Mesenchymal stem cell (in vitro differentiated cells and primary cell): ENCODE results near the gene ERBB4.

ENCODE experiments used
- DNase-seq: peaks from one replicate; pipeline ENCODE4 v3.0.0-alpha.2; 2013
- H2AFZ ChIP-seq: one replicate; pipeline ENCODE4 v1.6.1; 2013; ENCODE audit warnings: low read depth, mild to moderate bottlenecking, control low read depth, inconsistent platforms, low read length, moderate library complexity
- H2AK5ac ChIP-seq: 2 replicates; pipeline ENCODE4 v1.6.1; 2013; ENCODE audit warnings: low read length, moderate library complexity, mild to moderate bottlenecking, inconsistent platforms; ENCODE audit not compliant: severe bottlenecking
- H2BK120ac ChIP-seq: one replicate; pipeline ENCODE4 v1.6.1; 2013; ENCODE audit warnings: low read depth, mild to moderate bottlenecking, inconsistent platforms, low read length, moderate library complexity
- H2BK12ac ChIP-seq, 2 experiments: one replicate each; pipeline ENCODE4 v1.6.1; 2013; ENCODE audit warnings: inconsistent platforms in 2 of 2, low read length in 2 of 2, mild to moderate bottlenecking in 2 of 2, moderate library complexity in 2 of 2, control low read depth in 1 of 2
- H2BK15ac ChIP-seq: one replicate; pipeline ENCODE4 v1.6.1; 2013; ENCODE audit warnings: mild to moderate bottlenecking, low read depth, inconsistent platforms; ENCODE audit not compliant: poor library complexity, severe bottlenecking
- H2BK5ac ChIP-seq: 2 replicates; pipeline ENCODE4 v1.6.1; 2013; ENCODE audit warnings: low read depth, mild to moderate bottlenecking, low read length, control low read depth, inconsistent platforms; ENCODE audit not compliant: poor library complexity, severe bottlenecking
- H3K14ac ChIP-seq, 2 experiments: one replicate each; pipeline ENCODE4 v1.6.1; 2013; ENCODE audit warnings: inconsistent platforms in 2 of 2, low read length in 2 of 2, control low read depth in 1 of 2, mild to moderate bottlenecking in 1 of 2, moderate library complexity in 1 of 2
- H3K18ac ChIP-seq, 2 experiments: one replicate each; pipeline ENCODE4 v1.6.1; 2013; ENCODE audit warnings: inconsistent platforms in 2 of 2, low read length in 2 of 2, control low read depth in 1 of 2, low read depth in 1 of 2, mild to moderate bottlenecking in 1 of 2
- H3K23ac ChIP-seq, 2 experiments: one replicate each; pipeline ENCODE4 v1.6.1; 2013; ENCODE audit warnings: inconsistent platforms in 2 of 2, low read length in 2 of 2, mild to moderate bottlenecking in 2 of 2, moderate library complexity in 2 of 2, control low read depth in 1 of 2
- H3K27ac ChIP-seq: 2 replicates; pipeline ENCODE4 v1.5.1; 2013; ENCODE audit warnings: mild to moderate bottlenecking, moderate library complexity, low read length, control low read depth, inconsistent platforms; ENCODE audit not compliant: poor library complexity, severe bottlenecking
- H3K27me3 ChIP-seq, 2 experiments: 2 replicates each; pipeline versions ENCODE4 v1.6.1 to v1.7.0; 2013; ENCODE audit warnings: low read length in 2 of 2, mild to moderate bottlenecking in 2 of 2, moderate library complexity in 2 of 2, control low read depth in 1 of 2, inconsistent platforms in 1 of 2; ENCODE audit not compliant: control insufficient read depth in 1 of 2, insufficient read depth in 1 of 2
- H3K36me3 ChIP-seq, 2 experiments: 2 replicates each; pipeline versions ENCODE4 v1.6.1 to v1.7.0; 2013; ENCODE audit warnings: low read length in 2 of 2, control low read depth in 1 of 2, inconsistent platforms in 1 of 2, low read depth in 1 of 2, mild to moderate bottlenecking in 1 of 2; ENCODE audit not compliant: insufficient read depth in 2 of 2, control insufficient read depth in 1 of 2
- H3K4ac ChIP-seq, 2 experiments: one replicate each; pipeline ENCODE4 v1.6.1; 2013; ENCODE audit warnings: inconsistent platforms in 2 of 2, low read length in 2 of 2, mild to moderate bottlenecking in 2 of 2, moderate library complexity in 2 of 2, control low read depth in 1 of 2, low read depth in 1 of 2
- H3K4me1 ChIP-seq: 2 replicates; pipeline ENCODE4 v1.6.1; 2013; ENCODE audit warnings: low read depth, low read length, control low read depth; ENCODE audit not compliant: control insufficient read depth, insufficient read depth
- H3K4me2 ChIP-seq: 2 replicates; pipeline ENCODE4 v1.6.1; 2013; ENCODE audit warnings: low read length, mild to moderate bottlenecking, inconsistent platforms; ENCODE audit not compliant: poor library complexity, severe bottlenecking
- H3K4me3 ChIP-seq, 2 experiments: 2 replicates each; pipeline versions ENCODE4 v1.5.1 to v1.7.0; 2013; ENCODE audit warnings: low read length in 2 of 2, mild to moderate bottlenecking in 2 of 2, control low read depth in 1 of 2, low read depth in 1 of 2; ENCODE audit not compliant: insufficient read depth in 1 of 2
- H3K79me1 ChIP-seq: replicated peaks from 2 replicates; pipeline ENCODE4 v1.6.1; 2013; ENCODE audit warnings: mild to moderate bottlenecking, control low read depth, low read length, inconsistent platforms; ENCODE audit not compliant: poor library complexity, severe bottlenecking
- H3K9ac ChIP-seq: 2 replicates; pipeline ENCODE4 v1.7.0; 2013; ENCODE audit warnings: mild to moderate bottlenecking, low read length, moderate library complexity
- H3K9me3 ChIP-seq: 2 replicates; pipeline ENCODE4 v1.7.0; 2013; ENCODE audit warnings: mild to moderate bottlenecking, low read length; ENCODE audit not compliant: control insufficient read depth
- H4K8ac ChIP-seq: one replicate; pipeline ENCODE4 v1.6.1; 2013; ENCODE audit warnings: inconsistent platforms, mild to moderate bottlenecking, low read length, moderate library complexity
- H4K91ac ChIP-seq: one replicate; pipeline ENCODE4 v1.6.1; 2013; ENCODE audit warnings: mild to moderate bottlenecking, low read length, inconsistent platforms
- WGBS: methylation state at CpG from one replicate; pipeline ENCODE4 v1.1.7; 2013; ENCODE audit warnings: mixed read lengths; 5-methylcytosine and 5-hydroxymethylcytosine counted together

The ERBB4 gene

GRCh38 chr2:211846714-211847113, 691.9 kb downstream of the ERBB4 start:
- no peak overlapping the region for H4K91ac ChIP-seq
- H4K8ac ChIP-seq, result no peak overlapping the region
- no peak overlapping the region for H3K4me2 ChIP-seq
- H3K27ac ChIP-seq, result no peak overlapping the region
- H2BK12ac ChIP-seq, result no peak overlapping the region
- no peak overlapping the region for H3K23ac ChIP-seq
- WGBS, result 92% methylated on average over 1 of the region's 1 CpG
- no peak overlapping the region for H2BK120ac ChIP-seq
- no peak overlapping the region for H2AK5ac ChIP-seq
- H3K14ac ChIP-seq, result no peak overlapping the region
- no peaks in the 10 kb centered on the region for H3K4me1 ChIP-seq
- no peak overlapping the region for H2AFZ ChIP-seq
- H3K18ac ChIP-seq, result no peak overlapping the region
- no peaks in the 10 kb centered on the region for H3K36me3 ChIP-seq
- H3K27me3 ChIP-seq, result no peaks in the 10 kb centered on the region
- no peak overlapping the region for H2BK5ac ChIP-seq
- no peak overlapping the region for H3K4ac ChIP-seq
- no peaks in the 10 kb centered on the region for H3K9me3 ChIP-seq
- DNase-seq, result no peak
- no peak overlapping the region for H2BK15ac ChIP-seq
- H3K79me1 ChIP-seq, result no peaks in the 10 kb centered on the region
- H3K9ac ChIP-seq, result no peak overlapping the region
- no peak overlapping the region for H3K4me3 ChIP-seq

GRCh38 chr2:211846036-211846400, 692.6 kb downstream of the ERBB4 start:
- H3K18ac ChIP-seq, result no peak overlapping the region
- H3K4me3 ChIP-seq, result no peak overlapping the region
- H4K91ac ChIP-seq, result no peak overlapping the region
- no peak overlapping the region for H2BK5ac ChIP-seq
- H3K79me1 ChIP-seq, result no peaks in the 10 kb centered on the region
- H3K23ac ChIP-seq, result no peak overlapping the region
- H3K4ac ChIP-seq, result no peak overlapping the region
- no peak overlapping the region for H2AFZ ChIP-seq
- H3K14ac ChIP-seq, result no peak overlapping the region
- H3K9ac ChIP-seq, result no peak overlapping the region
- H3K4me1 ChIP-seq, result no peaks in the 10 kb centered on the region
- no peak overlapping the region for H3K4me2 ChIP-seq
- no peak overlapping the region for H4K8ac ChIP-seq
- H3K9me3 ChIP-seq, result no peaks in the 10 kb centered on the region
- DNase-seq, result no peak
- no peak overlapping the region for H2AK5ac ChIP-seq
- H2BK12ac ChIP-seq, result no peak overlapping the region
- H2BK120ac ChIP-seq, result no peak overlapping the region
- no peaks in the 10 kb centered on the region for H3K27me3 ChIP-seq
- no peak overlapping the region for H2BK15ac ChIP-seq
- no peak overlapping the region for H3K27ac ChIP-seq
- H3K36me3 ChIP-seq, result no peaks in the 10 kb centered on the region

- Histone ChIP-seq H2BK120ac (no peak overlapping the region), H3K9ac (no peak overlapping the region), H3K27me3 (no peaks in the 10 kb centered on the region), H3K4me2 (no peak overlapping the region), H3K4me1 (no peaks in the 10 kb centered on the region), H3K4ac (no peak overlapping the region), H3K4me3 (no peak overlapping the region), H3K14ac (no peak overlapping the region), H3K23ac (no peak overlapping the region), H2BK12ac (no peak overlapping the region), H4K8ac (no peak overlapping the region), H2BK15ac (no peak overlapping the region), H4K91ac (no peak overlapping the region), H3K27ac (no peak overlapping the region), H3K18ac (no peak overlapping the region), H2AK5ac (no peak overlapping the region), H2AFZ (no peak overlapping the region), H2BK5ac (no peak overlapping the region), H3K9me3 (no peaks in the 10 kb centered on the region), H3K36me3 (no peaks in the 10 kb centered on the region), H3K79me1 (no peaks in the 10 kb centered on the region)
- DNase-seq, result no peak
- WGBS, result 100% methylated on average over 2 of the region's 3 CpGs
These were observed 693.1 kb downstream of the ERBB4 start for GRCh38 chr2:211845338-211846035.

GRCh38 chr2:211837706-211838105, 700.9 kb downstream of the ERBB4 start:
- Histone ChIP-seq H3K9ac (no peak overlapping the region), H3K18ac (no peak overlapping the region), H2AK5ac (no peak overlapping the region), H2BK12ac (no peak overlapping the region), H3K27me3 (no peaks in the 10 kb centered on the region), H3K36me3 (no peaks in the 10 kb centered on the region), H3K4me2 (no peak overlapping the region), H4K8ac (no peak overlapping the region), H3K27ac (no peak overlapping the region), H3K79me1 (no peaks in the 10 kb centered on the region), H3K9me3 (no peaks in the 10 kb centered on the region), H3K4me1 (no peaks in the 10 kb centered on the region), H2BK120ac (no peak overlapping the region), H3K4ac (no peak overlapping the region), H2AFZ (no peak overlapping the region), H2BK15ac (no peak overlapping the region), H4K91ac (no peak overlapping the region), H3K4me3 (no peak overlapping the region), H2BK5ac (no peak overlapping the region), H3K23ac (no peak overlapping the region), H3K14ac (no peak overlapping the region)
- no peak for DNase-seq
- 83% methylated on average over 2 of the region's 2 CpGs for WGBS
